HL-60 (cell line): ENCODE measurements around the gene CD58.

ENCODE experiments used
- DNase-seq, 2 experiments: peaks; one replicate each; pipeline ENCODE4 v3.0.0-alpha.2; 2010 to 2020; ENCODE audit warnings: low read depth in 1 of 2, low spot score in 1 of 2
- H3K27ac ChIP-seq: fragments of 250-450 bp; sonication (Bioruptor Pico); replicated peaks from 2 replicates; pipeline ENCODE4 v1.5.1; 2020; ENCODE audit warnings: mild to moderate bottlenecking, moderate library complexity
- H3K27me3 ChIP-seq: fragments of 250-450 bp; sonication (Bioruptor Pico); 2 replicates; pipeline ENCODE4 v1.5.1; 2021; ENCODE audit warnings: mild to moderate bottlenecking, moderate library complexity; ENCODE audit not compliant: insufficient read depth, poor library complexity, severe bottlenecking
- H3K4me3 ChIP-seq: replicated peaks from 2 replicates; pipeline ENCODE4 v1.5.1; 2011; ENCODE audit warnings: mild to moderate bottlenecking, control low read depth, low read length; ENCODE audit not compliant: insufficient read depth
- CTCF ChIP-seq: IDR thresholded peaks from one replicate; pipeline ENCODE4 v1.5.1; 2011; ENCODE audit warnings: low read length, control low read depth, inconsistent platforms; ENCODE audit not compliant: insufficient read depth
- GABPA ChIP-seq: IDR thresholded peaks from 2 replicates; pipeline ENCODE4 v1.6.1; 2012; ENCODE audit warnings: low read depth
- POLR2AphosphoS5 ChIP-seq: IDR thresholded peaks from 2 replicates; pipeline ENCODE4 v1.6.1; 2012; ENCODE audit warnings: low read depth
- REST ChIP-seq: IDR thresholded peaks from 2 replicates; pipeline ENCODE4 v1.6.1; 2012; ENCODE audit warnings: low read depth; ENCODE audit not compliant: insufficient replicate concordance
- SPI1 ChIP-seq: IDR thresholded peaks from 2 replicates; pipeline ENCODE4 v1.6.1; 2012; ENCODE audit warnings: low read depth, mild to moderate bottlenecking, borderline replicate concordance

Gene CD58

DNA sequence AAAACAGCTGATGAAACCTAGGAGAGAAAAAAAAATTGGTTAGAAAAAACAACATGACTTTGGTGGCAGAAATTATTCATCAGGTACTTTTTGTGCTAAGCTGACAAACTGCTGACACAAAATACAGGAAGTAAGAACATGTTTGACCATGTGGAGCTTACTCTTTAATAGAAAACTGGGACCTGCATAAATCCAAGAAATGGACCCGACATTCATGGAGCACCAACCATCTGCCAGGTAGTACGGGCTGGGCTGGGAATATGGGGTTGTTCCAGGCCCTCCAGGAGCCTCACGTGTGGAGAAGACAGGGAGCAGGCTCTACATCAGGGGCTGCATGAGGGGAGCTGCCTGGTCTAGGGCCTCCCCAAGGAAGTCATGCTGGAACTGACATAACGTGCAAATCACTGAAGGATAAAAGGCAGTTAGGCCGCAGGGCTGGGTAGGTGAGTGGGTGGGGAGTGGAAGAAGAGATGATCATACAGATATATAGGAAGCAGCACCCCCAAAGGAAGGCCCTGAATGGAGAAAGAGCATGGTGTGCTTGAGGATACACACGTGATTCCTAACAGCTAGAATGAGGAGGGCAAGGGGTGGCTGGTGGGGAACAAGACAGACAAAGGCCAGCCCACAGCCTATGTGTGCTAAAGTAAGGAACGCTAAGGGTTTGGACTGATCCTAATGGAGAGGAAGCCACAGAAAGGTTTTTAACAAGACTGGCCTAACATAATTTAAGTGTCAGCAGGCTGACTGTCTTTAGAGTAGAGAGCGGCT, 26.1 kb downstream of the CD58 start:
- no peak for TF ChIP-seq POLR2AphosphoS5
- TF ChIP-seq REST = no peak
- no peak for TF ChIP-seq SPI1
- no peak for TF ChIP-seq CTCF
- TF ChIP-seq GABPA = no peak
- DNase-seq = no peak
- Histone ChIP-seq H3K27ac (no peak overlapping the region; the same call in 1 of the 2 replicates), H3K27me3 (no peaks in the 10 kb centered on the region), H3K4me3 (no peak overlapping the region)

GRCh38 chr1:116540088-116540487, 30.7 kb downstream of the CD58 start:
- no peaks in the 10 kb centered on the region for H3K27me3 ChIP-seq
- TF ChIP-seq CTCF = no peak
- TF ChIP-seq SPI1 = peak; percentile 92
- H3K4me3 ChIP-seq = no peak overlapping the region
- peak in 1 of 2 experiments; percentile 7 for DNase-seq
- H3K27ac ChIP-seq = 0 out of 2 replicates have a peak overlapping the region, but pooled peaks have one; percentile 18

GRCh38 chr1:116538544-116538943, 32.3 kb downstream of the CD58 start:
- no peaks in the 10 kb centered on the region for H3K27me3 ChIP-seq
- TF ChIP-seq CTCF (no peak), POLR2AphosphoS5 (no peak), REST (no peak), GABPA (no peak), SPI1 (no peak)
- H3K27ac ChIP-seq = no peak overlapping the region
- no peak overlapping the region for H3K4me3 ChIP-seq
- no peak for DNase-seq

- no peak for DNase-seq
- TF ChIP-seq CTCF (no peak), SPI1 (peak; percentile 59; the same call in 1 of the 2 replicates), POLR2AphosphoS5 (no peak), REST (no peak), GABPA (no peak)
- H3K27ac ChIP-seq = no peak overlapping the region
- no peaks in the 10 kb centered on the region for H3K27me3 ChIP-seq
- no peak overlapping the region for H3K4me3 ChIP-seq
These were observed 32.9 kb downstream of the CD58 start for GRCh38 chr1:116537898-116538297.
